NCI-H2227 (cell line): Measurements from ENCODE around the gene KIAA1217.

ENCODE experiments used
- DNase-seq: peaks from one replicate; lab custom pipeline; 2025; ENCODE audit not compliant: unreplicated experiment; lab: John Stamatoyannopoulos, UW

Gene KIAA1217

DNA sequence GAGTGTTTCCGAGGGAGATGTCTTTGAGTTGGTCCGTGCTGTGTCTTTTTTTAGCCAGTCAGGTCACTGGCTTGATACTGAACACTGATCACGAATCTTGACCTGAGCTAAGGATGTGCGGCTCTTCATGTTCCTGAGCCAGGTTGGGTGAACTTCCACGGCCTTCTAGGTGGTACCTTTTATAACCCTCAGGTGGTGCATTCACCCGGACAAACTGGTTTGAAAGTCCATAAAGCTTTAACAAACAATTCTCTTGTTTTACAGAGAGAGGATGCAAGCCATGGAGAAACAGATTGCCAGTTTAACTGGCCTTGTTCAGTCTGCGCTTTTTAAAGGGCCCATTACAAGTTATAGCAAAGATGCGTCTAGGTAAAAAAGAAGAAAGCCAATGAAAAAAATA is 285.3 kb downstream of the KIAA1217 start:
- DNase-seq = no peak

DNA sequence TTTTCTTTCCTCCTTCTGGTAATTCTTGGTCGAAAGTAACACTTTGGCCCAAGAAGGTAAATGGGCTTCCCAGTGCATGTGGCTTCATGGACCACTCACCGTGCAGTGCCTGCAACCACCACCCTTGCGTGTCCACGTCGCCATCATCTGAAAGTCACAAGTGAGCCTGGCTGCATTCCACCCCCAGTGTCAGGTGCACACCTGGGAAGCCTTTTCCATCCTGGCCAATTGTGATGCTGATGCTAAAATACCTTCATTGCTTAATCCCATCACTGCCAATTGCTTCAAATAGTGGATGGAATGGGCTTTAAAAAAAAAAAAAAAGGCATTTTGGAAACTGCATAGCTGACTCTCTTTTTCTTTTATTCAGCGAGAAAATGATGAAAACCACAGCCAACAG is 285.8 kb downstream of the KIAA1217 start:
- DNase-seq = no peak

DNA sequence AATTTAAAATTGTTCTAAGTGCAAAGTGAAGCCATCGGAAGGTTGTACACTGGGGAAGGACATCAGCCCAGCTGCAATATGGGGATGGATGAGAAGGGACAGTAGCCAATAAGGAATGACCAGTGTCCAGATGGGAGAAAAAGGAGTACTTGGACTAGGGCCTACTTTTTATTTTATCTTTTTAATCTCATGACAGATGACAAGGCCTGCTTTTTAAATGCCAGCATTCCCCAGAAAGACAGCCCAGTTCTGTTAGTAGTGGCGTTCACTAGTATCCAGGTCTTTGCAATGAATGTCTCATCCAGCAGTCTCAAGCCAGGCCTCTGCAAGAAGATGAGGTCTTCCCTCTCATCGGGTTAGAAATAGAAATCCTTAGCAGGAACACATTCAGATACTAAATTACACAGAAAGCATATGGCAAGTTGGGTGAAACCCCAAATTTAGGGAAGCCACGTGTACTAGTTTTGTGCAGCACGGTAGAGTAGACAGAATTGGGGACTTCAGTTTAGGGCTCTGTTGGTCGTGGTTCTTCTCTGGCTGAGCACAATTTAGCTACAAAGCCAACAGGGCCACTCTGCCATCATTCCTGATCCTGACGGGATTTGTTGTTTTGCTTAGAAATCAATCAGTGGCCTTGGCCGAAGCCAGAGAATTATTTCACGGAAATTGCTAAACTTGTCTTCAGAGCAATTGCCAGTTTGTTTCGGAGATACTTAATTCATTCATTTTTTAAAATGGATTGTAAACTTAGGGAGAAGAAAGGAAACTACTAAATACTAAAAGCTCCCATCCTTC is 286.9 kb downstream of the KIAA1217 start:
- no peak for DNase-seq

DNA sequence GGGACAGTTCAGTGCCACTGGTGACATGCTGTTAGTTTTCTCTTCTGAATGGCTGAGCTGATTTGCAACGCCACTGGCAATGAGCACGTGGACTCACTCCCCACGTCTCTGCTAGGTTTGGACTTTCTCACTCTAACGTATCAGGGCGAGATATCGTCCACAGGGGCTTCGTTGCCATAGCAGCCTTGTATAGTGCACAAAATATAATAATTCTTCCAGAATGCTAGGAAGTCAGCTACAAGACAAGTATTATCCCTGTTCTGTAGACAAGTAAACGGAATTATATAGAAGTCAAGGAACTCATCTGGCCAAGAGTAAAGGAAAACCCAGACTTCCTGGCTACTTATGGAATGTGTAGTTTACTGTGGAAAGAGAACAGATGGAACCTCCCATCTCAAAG is 288.0 kb downstream of the KIAA1217 start:
- DNase-seq = no peak

DNA sequence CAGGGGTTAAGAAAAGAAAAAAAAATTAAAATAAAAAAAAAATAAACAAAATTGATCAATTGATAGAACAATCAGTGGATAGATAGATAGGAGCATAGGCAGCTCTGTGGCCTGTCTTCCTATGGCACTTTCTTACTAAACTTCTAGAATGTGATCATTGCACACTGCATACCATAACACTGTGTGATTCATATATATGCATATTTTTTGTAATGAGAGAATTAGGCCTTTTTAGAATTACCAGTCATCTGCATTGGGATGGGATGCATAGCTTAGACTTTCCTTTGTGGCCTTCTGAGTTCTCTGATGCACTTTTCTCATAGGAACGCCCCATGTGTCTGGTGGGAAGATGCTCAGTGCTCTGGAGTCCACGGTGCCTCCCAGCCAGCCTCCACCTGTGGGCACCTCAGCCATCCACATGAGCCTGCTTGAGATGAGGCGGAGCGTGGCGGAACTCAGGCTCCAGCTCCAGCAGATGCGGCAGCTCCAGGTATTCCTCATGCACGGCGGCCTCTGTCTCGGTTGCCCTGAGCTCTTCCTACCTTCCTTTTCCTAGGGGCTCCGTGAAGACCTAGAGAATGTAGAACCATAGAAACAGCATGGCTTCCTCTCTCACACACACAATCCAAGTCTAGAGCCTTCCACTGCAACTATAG is 292.2 kb downstream of the KIAA1217 start:
- no peak for DNase-seq

DNA sequence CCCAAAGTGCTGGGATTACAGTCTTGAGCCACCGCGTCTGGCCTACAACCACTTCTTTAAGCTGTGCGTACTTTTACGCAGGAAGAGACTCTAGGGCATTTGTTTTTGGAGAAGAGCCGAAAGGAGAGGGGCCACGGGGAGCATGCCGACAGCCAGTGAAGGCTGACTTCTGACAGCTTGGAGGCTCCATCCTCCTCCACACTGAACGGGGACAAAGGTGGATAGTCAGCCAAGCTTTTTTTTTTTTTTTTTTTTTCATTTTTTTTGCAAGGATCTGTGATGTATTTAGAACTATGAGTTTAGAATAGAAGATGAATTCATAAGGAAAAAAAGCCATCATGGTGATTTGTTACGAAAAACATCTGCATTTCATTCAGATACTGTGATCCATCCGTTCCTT is 293.1 kb downstream of the KIAA1217 start:
- DNase-seq = peak; percentile 1

DNA sequence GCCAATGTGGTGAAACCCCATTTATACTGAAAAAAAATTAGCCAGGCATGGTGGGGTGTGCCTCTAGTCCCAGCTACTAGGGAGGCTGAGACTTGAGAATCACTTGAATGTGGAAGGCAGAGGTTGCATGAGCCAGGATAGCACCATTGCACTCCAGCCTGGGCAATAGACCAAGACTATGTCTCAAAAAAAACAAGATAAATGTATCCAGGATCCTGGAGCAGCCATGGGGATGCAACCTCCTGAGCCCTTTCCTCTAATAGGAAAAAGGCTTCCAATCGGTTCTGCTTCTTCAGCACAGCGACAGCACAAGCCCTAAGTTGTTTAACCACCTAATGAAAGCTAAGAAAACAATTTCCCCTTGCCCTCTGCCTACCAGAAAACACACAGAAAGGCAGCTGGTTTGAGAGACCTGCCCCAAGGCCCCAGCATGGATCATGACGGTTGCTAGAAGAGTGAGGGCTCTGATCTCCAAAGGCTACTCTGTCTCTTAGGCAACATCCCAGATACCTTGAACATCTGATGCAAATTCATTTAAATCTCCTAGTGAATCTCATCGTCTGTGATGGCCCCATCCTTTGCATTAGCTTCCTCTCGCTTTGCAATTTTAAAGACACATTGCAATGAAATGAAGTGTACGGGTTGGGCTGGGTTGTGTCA is 294.0 kb downstream of the KIAA1217 start:
- DNase-seq = no peak

DNA sequence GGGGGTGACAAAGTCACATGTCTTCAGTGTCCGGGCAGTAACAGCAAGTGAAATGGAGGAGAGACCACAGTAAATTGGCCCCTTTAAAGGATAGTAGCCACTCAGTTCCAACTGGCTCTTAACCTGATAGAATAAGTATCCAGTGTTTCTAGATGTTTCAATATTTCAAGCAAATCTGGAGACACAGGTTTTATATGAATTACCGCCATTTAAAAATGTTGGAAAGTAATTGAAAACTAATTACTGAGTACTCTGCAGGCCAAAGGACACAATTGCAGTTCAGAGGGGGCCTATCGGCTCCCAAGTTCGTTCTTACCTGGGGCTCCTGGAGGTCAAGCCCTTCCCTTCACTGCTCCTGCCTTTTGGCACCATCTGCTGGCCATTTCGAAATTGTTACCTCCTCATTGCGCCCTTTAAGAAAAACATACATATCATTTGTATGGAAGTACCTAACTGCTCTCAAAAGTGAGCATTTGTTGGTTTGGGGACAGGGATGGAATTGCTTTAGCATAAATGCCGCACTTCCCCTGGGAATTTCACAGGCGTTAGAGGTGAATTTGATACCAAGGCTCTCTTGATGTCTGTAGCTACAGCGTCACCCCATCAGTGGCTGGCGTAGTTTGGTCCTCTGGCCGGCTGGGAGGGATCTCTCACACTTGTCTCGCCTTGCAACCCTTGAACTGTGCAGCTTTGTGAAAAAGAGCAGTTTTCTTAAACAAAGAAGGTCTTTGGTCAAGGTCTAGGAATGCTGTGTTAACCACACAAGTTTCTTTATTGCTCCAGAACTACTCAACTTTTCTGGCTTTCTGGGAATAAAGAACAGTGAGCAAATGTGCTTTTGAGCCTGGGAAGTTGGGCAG is 294.8 kb downstream of the KIAA1217 start:
- peak; percentile 12 for DNase-seq

DNA sequence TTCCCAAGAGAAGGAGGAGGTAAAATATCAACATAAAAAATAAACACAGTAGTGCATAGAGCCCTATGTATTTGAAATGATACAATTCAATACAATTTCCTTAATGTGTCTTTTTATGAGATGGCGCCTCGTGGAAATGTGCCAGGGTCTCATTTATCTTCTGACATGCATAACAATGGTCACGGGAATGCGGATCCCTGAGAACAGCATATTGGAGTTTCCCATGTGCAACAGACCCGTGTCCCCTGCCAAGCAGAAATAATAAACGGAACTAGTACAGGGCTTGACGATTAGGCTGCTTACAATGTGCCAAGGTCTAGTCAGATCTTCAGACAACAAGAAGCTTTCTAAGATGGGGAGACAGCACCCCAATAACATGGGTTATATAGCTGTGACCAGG is 296.8 kb downstream of the KIAA1217 start:
- no peak for DNase-seq

DNA sequence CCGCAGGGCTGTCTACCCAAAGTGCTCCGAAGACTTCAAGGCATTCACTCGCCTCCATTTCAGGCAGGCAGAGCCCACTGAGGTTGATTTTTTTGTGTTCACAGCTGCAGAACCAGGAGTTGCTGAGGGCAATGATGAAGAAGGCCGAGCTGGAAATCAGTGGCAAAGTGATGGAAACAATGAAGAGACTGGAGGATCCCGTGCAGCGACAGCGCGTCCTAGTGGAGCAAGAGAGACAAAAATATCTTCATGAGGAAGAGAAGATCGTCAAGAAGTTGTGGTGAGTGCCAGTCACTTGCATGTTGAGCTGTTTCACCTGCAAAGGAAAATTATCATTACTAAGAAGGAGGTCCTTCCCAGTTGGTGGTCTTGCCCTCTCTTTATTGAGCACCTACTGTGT is 304.2 kb downstream of the KIAA1217 start:
- peak; percentile 28 for DNase-seq

DNA sequence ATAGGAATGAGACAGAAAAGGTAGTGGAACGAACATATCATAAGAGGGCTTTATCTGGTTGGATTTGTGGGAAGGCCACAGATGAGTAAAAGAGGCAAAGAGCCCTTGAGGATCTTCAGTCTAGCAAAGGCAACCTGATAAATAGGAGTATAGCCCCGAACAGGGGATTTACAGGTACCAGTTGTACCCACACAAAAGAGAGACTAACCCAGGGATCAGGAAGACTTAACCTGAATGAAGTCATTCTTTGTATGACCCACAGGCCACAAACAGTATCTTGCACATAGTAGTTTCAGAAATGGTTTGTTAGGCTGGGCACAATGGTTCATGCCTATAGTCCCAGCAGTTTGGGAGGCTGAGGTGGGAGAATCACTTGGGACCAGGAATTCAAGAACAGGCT is 306.5 kb downstream of the KIAA1217 start:
- no peak for DNase-seq

DNA sequence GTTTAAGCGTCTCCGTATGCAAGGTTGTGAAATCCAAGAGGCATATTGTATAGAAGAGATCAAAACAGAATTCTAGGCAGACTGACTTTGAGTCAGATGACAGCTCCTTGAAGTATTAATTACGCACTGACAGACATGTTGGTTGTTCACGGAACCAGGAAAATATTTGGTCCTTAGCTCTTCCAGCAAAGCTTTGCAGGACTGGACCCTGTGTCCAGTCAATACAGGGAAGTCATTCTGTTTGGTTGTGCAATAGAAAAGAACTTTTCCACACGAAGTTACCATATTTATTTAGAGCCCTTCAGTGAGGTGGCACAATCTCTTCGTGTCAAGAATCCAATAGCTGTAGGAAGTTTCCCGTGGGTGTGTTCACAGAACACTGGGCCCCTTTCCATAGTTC is 309.5 kb downstream of the KIAA1217 start:
- no peak for DNase-seq

DNA sequence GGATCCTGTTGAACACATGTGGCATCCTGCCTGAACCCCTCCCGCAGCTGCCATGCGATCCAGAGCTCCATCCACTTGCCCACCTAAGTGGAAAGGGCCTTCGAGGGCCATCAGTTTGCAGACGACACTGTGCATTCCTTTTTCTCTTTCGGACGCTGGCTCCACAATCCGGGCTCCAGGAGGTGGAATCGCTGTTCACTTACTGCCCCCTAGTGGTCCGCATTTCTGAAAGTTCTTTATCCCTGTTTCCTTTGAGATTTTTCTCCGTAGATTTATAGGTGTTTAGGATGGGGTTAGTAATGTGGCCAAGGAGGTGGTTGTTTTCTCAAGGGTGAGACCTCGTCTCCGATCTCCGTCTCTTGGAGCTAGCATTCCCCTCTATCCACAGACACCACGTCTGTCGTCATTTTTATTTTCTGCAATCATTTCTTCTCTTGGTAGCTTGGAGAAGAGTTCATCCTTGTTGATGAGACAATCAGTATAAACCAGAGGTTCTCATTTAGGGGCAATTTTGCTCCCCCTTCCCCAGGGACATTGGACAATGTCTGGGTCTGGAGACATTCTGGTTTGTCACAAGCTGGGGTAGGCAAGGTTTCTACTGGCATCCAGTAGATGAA is 310.2 kb downstream of the KIAA1217 start:
- DNase-seq = peak; percentile 72

DNA sequence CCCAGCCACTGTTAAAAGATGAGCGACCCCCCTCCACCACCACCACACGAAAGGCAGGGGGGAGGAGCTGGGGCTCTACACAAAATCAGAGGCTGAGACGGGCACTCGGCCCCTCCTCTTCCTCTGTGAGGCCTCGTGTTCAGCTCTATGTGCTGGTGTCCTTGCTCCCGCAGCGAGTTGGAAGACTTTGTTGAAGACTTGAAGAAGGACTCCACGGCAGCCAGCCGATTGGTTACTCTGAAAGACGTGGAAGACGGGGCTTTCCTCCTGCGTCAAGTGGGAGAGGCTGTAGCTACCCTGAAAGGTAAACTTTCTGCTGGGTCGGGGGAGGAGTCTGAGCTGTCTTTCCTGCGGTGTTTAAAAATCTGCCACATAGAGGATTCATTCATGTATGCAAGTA is 311.0 kb downstream of the KIAA1217 start:
- DNase-seq = no peak

DNA sequence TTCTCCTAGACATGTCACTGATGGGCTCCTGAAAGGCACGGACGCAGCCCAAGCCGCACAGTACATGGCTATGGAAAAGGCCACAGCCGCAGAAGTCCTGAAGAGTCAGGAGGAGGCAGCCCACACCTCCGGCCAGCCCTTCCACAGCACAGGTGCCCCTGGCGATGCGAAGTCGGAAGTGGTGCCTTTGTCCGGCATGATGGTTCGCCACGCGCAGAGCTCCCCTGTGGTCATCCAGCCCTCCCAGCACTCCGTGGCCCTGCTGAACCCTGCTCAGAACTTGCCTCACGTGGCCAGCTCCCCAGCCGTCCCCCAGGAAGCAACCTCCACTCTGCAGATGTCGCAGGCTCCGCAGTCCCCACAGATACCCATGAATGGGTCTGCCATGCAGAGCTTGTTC is 315.4 kb downstream of the KIAA1217 start:
- DNase-seq = no peak

DNA sequence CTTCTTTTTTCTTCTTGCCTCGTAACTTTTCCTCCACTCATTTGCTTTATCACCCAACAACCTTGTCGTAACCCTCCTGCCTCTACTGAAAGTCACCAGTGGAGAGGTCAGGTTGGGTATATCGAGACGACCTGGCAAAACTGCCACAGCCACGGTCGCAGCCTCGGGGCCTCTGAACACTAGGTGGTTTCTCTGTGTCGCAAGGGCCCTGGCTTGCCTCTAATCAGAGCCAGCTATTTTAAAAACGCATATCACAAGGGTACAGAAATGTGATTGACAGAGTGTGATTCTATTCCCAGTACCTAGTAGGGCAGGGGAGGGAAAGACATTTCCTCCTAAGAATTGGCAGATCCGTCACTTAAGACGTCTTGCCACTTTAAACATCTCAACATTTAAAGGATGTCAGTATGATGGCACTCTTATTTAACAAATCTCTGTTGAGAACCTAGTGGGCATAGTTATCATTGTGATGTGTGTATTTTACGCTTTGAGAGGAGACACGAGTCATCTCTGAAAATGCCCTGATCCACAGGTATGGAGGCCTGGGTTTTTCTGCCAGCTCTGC is 317.2 kb downstream of the KIAA1217 start:
- DNase-seq = no peak

DNA sequence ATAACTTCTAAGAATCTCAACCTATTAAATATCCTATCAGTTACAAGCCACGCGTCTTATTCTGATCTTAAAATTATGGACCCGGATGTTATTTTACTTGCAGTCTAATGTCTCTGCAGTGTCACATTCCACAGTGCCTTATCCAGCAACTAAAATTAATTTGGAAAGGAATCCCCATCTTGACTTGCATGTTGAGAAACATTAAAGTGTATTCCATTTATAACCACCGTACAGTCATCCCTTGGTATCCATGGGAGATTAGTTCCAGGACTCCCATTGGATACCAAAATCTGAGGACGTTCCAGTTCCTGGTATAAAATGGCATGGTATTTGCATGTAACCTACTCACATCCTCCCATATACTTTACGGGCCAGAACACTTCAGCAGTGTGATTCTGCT is 320.0 kb downstream of the KIAA1217 start:
- DNase-seq = no peak

DNA sequence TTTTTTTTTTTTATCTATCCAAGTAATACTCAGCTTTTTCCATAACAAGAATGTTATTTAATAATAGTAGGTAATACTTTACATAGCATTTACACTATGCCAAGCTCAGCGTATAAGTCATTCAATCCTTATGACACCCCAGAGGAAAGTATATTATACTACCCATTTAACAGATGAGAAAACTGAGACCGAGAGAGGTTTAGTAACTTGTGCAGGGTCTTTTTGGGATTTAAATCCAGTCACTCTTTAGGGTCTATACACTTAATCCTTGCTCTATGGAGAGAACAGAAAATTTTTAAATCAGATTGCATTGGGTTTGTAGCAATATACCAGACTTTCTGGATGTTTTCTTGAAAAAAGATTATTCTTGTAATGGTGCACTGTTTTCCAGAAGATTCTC is 322.5 kb downstream of the KIAA1217 start:
- no peak for DNase-seq

DNA sequence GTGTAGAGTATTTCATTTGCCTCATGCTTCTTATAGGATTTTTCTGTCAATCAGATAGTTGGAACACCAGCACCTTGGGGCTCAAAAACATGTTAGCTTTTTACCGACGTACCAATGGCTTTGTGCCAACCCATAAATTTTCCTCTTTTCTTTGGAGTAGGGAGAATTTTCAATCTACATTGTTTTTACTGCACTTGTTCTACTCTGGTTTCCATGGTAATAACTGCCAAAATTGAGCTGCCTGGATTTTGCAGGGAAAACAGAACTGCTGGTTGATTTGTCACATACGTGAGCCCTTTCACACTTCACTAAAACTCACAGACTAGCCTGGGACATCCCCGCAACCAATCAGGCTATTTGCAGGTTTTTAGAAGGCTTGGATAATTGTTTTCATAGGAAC is 325.0 kb downstream of the KIAA1217 start:
- DNase-seq = no peak

DNA sequence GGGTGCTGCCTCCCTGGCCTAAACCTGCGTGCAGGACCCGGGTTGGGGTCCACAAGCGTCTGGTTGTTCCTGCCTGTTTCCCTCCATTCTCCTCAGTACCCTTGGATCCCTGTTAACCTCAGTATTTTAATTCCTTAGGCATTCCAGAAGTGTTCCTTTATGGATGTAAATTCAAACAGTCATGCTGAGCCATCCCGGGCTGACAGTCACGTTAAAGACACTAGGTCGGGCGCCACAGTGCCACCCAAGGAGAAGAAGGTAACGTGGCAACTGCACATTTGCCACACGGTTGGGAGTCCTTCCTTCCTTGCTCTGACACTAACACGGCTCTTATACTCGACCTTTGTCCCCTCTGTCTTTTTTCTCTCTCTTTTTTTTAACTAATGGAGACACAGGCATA is 327.7 kb downstream of the KIAA1217 start:
- DNase-seq = no peak
